Measurements from ENCODE around the gene FOXI2.

The FOXI2 gene

GRCh38 chr10:127743205-127743604 lies 6.2 kb downstream of the FOXI2 start:
- no peak for DNase-seq (ENCODE audit: low spot score)

GRCh38 chr10:127744956-127745355 lies 8.0 kb downstream of the FOXI2 start:
- no peak for DNase-seq (ENCODE audit: low spot score)

GRCh38 chr10:127745861-127746260 lies 8.9 kb downstream of the FOXI2 start:
- DNase-seq (ENCODE audit: low spot score), result no peak

- DNase-seq (ENCODE audit: low spot score), result no peak
Measured at GRCh38 chr10:127755753-127756152, 18.8 kb downstream of the FOXI2 start.

GRCh38 chr10:127756264-127756663 lies 19.3 kb downstream of the FOXI2 start:
- no peak for DNase-seq (ENCODE audit: low spot score)

GRCh38 chr10:127757033-127757432 lies 20.0 kb downstream of the FOXI2 start:
- no peak for DNase-seq (ENCODE audit: low spot score)

GRCh38 chr10:127759276-127759675 lies 22.3 kb downstream of the FOXI2 start:
- DNase-seq (ENCODE audit: low spot score), result no peak

GRCh38 chr10:127762925-127763324 lies 25.9 kb downstream of the FOXI2 start:
- DNase-seq (ENCODE audit: low spot score), result no peak

- no peak for DNase-seq (ENCODE audit: low spot score)
Measured at GRCh38 chr10:127774766-127775559, 38.0 kb downstream of the FOXI2 start.

- no peak for DNase-seq (ENCODE audit: low spot score)
Measured at GRCh38 chr10:127776816-127777215, 39.8 kb downstream of the FOXI2 start.

- DNase-seq (ENCODE audit: low spot score), result no peak
Measured at GRCh38 chr10:127781412-127781811, 44.4 kb downstream of the FOXI2 start.

GRCh38 chr10:127787873-127788272 lies 50.9 kb downstream of the FOXI2 start:
- DNase-seq (ENCODE audit: low spot score), result no peak

- no peak for DNase-seq (ENCODE audit: low spot score)
Measured at GRCh38 chr10:127790066-127790624, 53.2 kb downstream of the FOXI2 start.
